Mucosa of descending colon (tissue), 3 donors: ENCODE results near the gene HIPK4. TPM values are rescaled to one million over a fixed set of nuclear protein-coding genes. Genes with fewer than 3 reads are reported as not detected.

Experiments used
- ATAC-seq: fragments of 200-7000 bp; cut with Tn5 transposase; one replicate; pipeline ENCODE4 v1.9.1; 2020; ENCODE audit warnings: mild to moderate bottlenecking, moderate library complexity
- DNase-seq, 3 donors: peaks; one replicate each; pipeline ENCODE4 v3.0.0-alpha.2; 2020
- H3K36me3 ChIP-seq: fragments of 200-600 bp; one replicate; pipeline ENCODE4 v1.8.0; 2021; ENCODE audit warnings: low read depth, mild to moderate bottlenecking
- H3K4me1 ChIP-seq: fragments of 200-600 bp; one replicate; pipeline ENCODE4 v1.8.0; 2021; ENCODE audit warnings: low read depth, mild to moderate bottlenecking
- H3K4me3 ChIP-seq: fragments of 200-600 bp; one replicate; pipeline ENCODE4 v1.8.0; 2021; ENCODE audit warnings: mild to moderate bottlenecking
- H3K9me3 ChIP-seq: fragments of 200-600 bp; one replicate; pipeline ENCODE4 v1.8.0; 2021; ENCODE audit warnings: mild to moderate bottlenecking
- intact Hi-C, 2 donors: fragments of 100-400 bp; cut with DNase I in 1 of 2; cut with micrococcal nuclease in 1 of 2; formaldehyde crosslinking; loops; one replicate each; pipeline versions ENCODE4 v1.11.0 to v1.11.1; 2022; cut with DNase I, micrococcal nuclease
- total RNA-seq, 3 donors: library from RNA; stranded (reverse); fragmentation: NEBNext Ultra II Directional in 2 of 3; extraction: Animal tissue kit (Norgen Biotek cat#: 25700) in 2 of 3; gene quantifications; one replicate each; pipeline versions ENCODE4 v1.2.1 to v1.2.4, GENCODE V29; 2021 to 2023
- TF ChIP-seq, protein P1 (sequence below): fragments of 200-600 bp; IDR thresholded peaks from one replicate; pipeline ENCODE4 v1.8.0; 2022; ENCODE audit warnings: antibody characterized with exemption, mild to moderate bottlenecking
- donor health status: DM: no; HTN: no; CAD: no; lungs with moderate emphysema.
- donor health status: DM: no; HTN: no; CAD: no.
- donor health status: DM: no; HTN: yes; CAD: no.

Gene HIPK4
- total RNA-seq, 3 donors from 2014 or later: 0.19 TPM; not detected in 2

DNA sequence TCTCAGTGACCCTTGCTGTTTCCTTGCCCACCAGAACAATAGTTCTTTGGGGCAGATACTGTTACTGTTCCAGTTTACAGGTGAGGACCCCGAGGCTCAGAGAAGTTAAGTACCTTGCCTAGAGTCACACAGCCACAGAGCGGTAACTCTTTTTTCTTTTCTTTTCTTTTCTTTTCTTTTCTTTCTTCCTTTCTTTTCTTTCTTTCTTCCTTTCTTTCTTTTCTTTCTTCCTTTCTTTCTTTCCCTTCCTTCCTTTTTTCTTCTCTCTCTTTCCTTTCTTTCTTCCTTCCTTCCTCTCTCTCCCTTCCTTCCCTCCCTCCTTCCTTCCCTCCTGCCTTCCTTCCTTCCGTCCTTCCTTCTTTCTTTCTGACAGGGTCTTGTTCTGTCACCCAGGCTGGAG, 28.1 kb upstream of the HIPK4 start:
- Histone ChIP-seq H3K4me3 (no peak overlapping the region), H3K9me3 (no peaks in the 10 kb centered on the region), H3K36me3 (no peaks in the 10 kb centered on the region), H3K4me1 (peaks cover 6% of the 10 kb centered on the region)
- no peak for DNase-seq
- TF ChIP-seq, protein P1, sequence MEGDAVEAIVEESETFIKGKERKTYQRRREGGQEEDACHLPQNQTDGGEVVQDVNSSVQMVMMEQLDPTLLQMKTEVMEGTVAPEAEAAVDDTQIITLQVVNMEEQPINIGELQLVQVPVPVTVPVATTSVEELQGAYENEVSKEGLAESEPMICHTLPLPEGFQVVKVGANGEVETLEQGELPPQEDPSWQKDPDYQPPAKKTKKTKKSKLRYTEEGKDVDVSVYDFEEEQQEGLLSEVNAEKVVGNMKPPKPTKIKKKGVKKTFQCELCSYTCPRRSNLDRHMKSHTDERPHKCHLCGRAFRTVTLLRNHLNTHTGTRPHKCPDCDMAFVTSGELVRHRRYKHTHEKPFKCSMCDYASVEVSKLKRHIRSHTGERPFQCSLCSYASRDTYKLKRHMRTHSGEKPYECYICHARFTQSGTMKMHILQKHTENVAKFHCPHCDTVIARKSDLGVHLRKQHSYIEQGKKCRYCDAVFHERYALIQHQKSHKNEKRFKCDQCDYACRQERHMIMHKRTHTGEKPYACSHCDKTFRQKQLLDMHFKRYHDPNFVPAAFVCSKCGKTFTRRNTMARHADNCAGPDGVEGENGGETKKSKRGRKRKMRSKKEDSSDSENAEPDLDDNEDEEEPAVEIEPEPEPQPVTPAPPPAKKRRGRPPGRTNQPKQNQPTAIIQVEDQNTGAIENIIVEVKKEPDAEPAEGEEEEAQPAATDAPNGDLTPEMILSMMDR: no peak
- intact Hi-C loops: no loop called here
- no peak for ATAC-seq

DNA sequence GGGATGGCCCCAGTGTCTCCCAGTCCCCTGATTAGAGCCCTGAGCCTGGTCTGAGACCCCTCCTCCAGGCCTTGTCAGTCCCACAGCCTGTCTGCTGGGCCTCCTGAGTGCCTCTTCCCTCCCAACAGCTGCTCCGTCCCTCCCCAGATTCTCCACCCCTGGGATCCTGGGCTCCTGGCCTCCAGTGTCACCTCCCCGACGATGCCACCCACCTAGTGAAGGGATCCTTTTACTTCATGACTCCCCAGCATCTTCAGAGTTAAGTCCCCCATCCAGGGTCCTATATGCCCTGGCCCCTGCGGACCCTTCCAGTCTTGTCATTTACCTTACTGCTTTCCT, 27.6 kb upstream of the HIPK4 start:
- DNase-seq (no peak), ATAC-seq (no peak)
- Histone ChIP-seq H3K4me1 (peaks cover 6% of the 10 kb centered on the region), H3K36me3 (no peaks in the 10 kb centered on the region), H3K4me3 (no peak overlapping the region), H3K9me3 (no peaks in the 10 kb centered on the region)
- intact Hi-C loops: no loop called here
- TF ChIP-seq, protein P1: no peak

DNA sequence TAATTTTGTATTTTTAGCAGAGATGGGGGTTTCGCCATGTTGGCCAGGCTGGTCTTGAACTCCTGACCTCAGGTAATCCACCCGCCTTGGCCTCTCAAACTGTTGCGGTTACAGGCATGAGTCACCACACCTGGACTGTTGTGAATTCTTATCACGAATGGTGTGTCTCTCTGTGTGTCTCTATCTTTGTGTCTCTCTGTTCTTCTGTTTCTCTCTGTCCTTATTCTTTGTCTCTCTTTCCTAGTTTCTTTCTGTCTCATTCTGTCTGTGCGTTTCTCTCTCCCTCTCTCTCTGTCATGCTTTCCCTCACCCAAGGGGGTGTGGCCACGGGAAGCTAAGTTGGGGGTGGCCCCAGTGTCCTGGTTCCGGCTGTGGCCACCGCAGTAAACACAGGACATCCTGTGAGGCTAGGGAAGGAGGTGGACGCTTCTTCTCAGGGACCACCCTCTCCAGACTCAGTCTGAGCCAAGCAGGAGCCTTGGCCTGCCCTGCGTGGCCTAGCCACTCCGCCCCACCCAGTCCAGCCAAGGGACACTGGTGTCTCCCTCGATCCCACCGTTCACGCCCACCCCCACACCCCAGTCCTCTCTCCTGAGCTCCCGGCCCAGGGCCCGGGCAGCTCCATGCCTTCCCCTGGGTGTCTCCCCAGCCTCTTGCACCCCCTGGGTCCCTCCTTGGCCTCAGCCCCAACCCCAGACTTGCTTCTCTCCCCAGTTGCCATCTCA, 27.1 kb upstream of the HIPK4 start:
- peaks cover 6% of the 10 kb centered on the region for H3K4me1 ChIP-seq
- H3K36me3 ChIP-seq: no peaks in the 10 kb centered on the region
- TF ChIP-seq, protein P1: no peak
- H3K4me3 ChIP-seq: no peak overlapping the region
- ATAC-seq: no peak
- no peaks in the 10 kb centered on the region for H3K9me3 ChIP-seq
- peak in 2 of 3 donors; percentile 46 to 51 for DNase-seq
- intact Hi-C loops: no loop called here

DNA sequence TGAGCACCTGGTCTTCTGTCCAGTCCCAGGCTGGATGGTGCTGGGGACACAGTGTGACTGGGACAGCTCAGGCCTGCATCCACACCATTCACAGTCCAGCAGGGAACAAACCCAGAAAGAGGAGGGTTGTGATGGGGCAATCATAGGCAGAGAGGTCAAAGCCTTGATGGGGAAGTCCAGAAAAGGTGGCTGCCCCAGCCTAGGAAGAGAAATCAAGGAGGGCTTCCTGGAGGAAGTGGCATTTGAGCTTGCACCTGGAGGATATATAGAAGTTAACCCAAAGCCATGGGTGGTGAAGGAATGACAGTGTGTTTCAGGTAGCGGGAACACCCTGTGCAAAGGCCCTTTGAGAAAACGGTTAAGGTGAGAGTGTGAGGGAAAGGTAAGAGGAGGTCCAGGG, 25.8 kb upstream of the HIPK4 start:
- intact Hi-C loops: no loop called here
- Histone ChIP-seq H3K4me1 (no peaks in the 10 kb centered on the region), H3K4me3 (no peak overlapping the region), H3K36me3 (no peaks in the 10 kb centered on the region), H3K9me3 (no peaks in the 10 kb centered on the region)
- ATAC-seq (no peak), DNase-seq (no peak)
- TF ChIP-seq, protein P1: no peak

DNA sequence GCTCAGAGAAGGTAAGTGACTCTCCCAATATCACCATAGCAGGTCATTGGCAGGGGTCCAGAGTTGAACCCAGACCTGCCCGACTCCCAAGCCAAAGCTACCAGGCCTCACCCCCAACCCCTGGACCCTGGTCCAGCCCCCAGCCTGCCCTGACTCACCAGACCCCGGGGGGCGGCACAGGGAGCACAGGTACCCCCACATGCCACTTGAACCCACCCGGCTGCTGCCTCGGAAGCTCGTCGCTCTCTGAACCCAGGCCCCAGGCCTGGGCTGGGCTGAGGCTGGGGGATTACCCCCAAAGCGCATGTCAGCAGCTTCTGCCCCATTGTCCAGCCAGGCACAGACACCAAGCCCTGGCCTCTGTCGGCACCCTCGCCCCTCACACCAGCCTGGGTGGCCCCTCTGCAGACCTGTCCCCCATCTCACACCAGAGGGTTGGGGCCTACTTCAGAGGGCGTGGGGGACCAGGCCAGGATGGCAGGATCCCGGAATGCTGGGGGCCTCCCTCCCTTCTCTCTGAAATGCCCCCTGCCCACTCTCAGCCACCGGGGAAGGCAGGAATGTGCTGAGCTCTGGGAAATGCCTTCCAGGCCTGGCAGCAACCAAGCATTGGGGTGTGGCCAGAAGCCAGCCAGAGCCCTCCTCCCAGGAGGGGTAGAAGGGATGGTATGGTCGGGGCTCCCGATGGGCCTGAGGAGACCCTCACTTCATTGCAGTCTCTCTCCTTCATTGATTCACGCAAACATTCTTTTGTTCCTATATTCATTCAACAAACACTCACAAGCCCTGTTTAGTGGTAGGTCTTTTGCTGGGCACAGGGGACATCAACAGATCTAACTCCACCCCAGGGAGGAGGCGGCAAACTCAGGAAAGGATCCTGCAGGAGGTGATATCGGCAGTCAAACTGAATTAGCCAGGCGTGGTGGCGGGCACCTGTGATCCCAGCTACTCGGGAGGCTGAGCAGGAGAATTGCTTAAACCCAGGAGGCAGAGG, 24.9 kb upstream of the HIPK4 start:
- intact Hi-C loops: no loop called here

More for the DNA sequence above, 24.9 kb upstream of the HIPK4 start:
- TF ChIP-seq, protein P1: no peak
- ATAC-seq (no peak), DNase-seq (no peak)
- Histone ChIP-seq H3K4me1 (no peaks in the 10 kb centered on the region), H3K36me3 (no peaks in the 10 kb centered on the region), H3K9me3 (no peaks in the 10 kb centered on the region), H3K4me3 (no peak overlapping the region)
